HG02623 (cell line): ENCODE measurements around the gene NT5M.
A peak's percentile ranks its signal among the peaks of the same experiment; 100 is the strongest.
"Not testable (repeated sequence)": the region's sequence is repeated elsewhere in the genome, so short reads cannot be mapped to it uniquely, and the experiment has no call there.

Experiments
- ATAC-seq: cut with Tn5 transposase; IDR thresholded peaks from one replicate; pipeline ENCODE4 v1.9.1; 2021; ENCODE audit warnings: moderate library complexity; ENCODE audit not compliant: unreplicated experiment

Gene NT5M

GRCh38 chr17:17303010-17303846 lies at the start of gene NT5M:
Gene NT5M, plus strand, starts transcription at chr17:17303373. Its CDS starts 178 bp downstream, at chr17:17303551.
- ATAC-seq = peak; percentile 44

- no peak for ATAC-seq
These were observed 49.8 kb upstream of the NT5M start for GRCh38 chr17:17253406-17253805.

- no peak for ATAC-seq
These were observed 49.1 kb upstream of the NT5M start for GRCh38 chr17:17254036-17254435.

- ATAC-seq = not testable (repeated sequence)
These were observed 47.5 kb upstream of the NT5M start for GRCh38 chr17:17255689-17256088.

DNA sequence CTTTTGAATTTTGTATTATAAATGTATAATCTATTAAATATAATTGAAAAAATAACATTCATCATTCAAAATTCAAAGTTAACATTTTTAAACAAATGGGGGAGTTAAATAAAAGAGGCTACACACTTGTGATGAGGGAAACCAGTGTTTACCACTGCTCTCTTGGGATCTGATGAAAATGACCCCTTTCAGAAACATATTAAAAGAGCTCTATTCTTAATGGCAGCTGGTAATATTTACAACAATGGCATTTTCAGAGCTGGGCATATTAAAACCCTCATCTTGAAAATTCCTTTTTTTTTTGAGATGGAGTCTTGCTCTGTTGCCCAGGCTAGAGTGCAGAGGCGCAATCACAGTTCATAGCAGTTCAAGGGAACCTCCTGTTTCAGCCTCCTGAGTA lies 46.9 kb upstream of the NT5M start:
- no peak for ATAC-seq

DNA sequence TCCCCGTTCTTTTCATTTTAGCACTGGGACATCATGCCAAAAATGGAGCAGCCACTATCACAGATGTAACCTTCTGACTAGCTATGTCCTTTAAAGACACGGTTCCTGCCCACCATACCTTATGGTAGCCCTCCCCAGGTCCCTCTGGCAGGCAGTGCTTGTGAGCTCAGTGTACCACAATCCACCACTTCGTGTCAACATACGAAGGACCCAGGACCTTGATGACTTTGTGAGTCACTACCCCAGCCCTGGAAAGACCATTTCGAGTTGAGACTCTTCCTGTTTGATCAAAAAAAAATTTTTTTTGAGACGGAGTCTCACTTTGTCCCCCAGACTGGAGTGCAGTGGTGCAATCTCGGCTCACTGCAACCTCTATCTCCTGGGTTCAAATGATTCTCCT lies 45.2 kb upstream of the NT5M start:
- no peak for ATAC-seq

GRCh38 chr17:17258998-17259397 lies 44.2 kb upstream of the NT5M start:
- ATAC-seq = no peak

- ATAC-seq = no peak
These were observed 38.7 kb upstream of the NT5M start for GRCh38 chr17:17264430-17264829.

GRCh38 chr17:17269926-17270773 lies 33.0 kb upstream of the NT5M start:
- ATAC-seq = no peak

DNA sequence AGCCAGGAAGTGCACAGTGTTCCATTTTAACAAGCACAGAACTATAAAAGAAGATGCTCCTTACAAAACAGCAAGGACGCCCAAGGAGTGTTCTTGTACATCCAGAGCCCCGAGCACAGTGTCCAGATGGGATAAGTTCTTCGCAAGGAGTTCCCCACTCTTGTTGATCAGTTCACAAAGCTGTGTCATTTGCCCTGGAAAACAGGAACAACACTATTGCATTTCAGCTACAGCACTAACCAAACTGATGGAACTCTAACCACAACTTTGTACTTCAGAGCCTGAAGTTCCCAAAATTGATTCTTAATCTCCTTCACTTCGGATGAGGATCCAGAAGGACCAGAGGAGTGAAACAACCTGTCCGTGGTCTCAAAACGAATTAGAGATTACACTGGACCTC lies 27.2 kb upstream of the NT5M start:
- no peak for ATAC-seq

GRCh38 chr17:17277431-17277830 lies 25.7 kb upstream of the NT5M start:
- ATAC-seq = not testable (repeated sequence)

DNA sequence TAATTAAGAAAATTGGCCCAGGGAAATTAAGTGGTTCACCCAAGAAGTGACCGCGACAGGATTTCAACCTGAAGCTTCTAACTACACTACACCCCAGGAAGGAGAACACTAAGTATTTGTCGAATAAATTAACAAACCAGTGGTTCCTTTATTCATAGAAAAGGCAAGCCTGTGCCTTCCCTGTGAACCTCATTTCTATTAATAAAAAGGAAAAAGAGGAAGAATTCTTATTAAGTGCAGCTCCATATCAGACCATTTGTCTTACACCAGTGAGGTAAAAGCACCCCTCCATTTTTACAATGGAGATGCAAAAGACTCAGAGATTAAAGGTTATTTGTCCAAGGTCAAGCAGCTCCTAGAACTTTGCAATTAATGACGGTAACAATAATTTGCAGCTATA lies 23.9 kb upstream of the NT5M start:
- ATAC-seq = no peak

DNA sequence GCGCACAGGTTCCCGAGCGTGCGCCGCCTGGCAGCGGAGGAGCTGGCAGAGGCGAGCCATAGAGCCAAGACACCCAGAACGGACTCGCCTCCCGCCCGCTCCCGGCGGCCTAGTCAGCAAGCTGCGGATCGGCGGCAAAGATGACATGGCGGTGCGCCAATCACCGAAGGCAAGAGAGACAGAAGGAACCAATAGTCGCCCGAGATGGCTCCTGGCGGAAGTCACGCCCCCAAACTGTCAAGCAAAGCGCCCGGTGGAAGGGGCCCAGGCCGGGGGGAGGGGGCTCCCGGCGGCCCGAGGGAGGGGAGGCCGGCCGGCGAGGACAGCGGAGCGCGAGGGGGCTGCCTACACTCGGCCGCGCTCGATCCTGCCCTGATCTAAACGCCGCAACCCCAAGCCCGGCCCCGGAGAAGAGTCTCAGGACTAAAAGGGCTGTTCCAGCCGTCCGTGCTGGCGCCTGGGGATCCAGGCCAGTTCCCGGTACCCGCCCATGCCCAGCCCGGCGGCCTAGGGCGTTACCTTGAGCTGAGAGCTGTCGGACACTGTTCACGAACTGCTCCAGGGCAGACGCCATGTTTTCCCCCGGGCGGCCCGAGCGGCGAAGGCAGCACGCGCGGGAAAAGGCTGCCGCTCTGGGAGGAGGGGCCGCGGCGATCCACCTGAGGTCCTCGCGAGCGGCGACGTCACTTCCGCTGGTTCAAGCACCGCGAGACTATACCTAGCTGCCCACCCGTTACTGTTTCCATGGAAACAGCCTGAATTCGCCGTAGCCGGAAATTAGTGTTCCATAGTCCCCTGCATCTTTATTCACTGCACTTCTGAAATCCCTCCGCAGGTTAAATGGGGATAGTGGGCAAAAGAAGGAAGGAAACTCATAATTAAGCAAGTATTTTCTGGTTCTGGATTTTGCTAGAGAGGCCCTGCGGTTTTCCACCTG lies 22.3 kb upstream of the NT5M start, which contains the start of gene COPS3:
Gene COPS3 (minus strand): TSS at position 634 of the 937 bp plus-strand sequence. CDS start 60 bp downstream, at position 574.
- ATAC-seq = peak; percentile 92

GRCh38 chr17:17285951-17286350 lies 17.2 kb upstream of the NT5M start:
- ATAC-seq = no peak

DNA sequence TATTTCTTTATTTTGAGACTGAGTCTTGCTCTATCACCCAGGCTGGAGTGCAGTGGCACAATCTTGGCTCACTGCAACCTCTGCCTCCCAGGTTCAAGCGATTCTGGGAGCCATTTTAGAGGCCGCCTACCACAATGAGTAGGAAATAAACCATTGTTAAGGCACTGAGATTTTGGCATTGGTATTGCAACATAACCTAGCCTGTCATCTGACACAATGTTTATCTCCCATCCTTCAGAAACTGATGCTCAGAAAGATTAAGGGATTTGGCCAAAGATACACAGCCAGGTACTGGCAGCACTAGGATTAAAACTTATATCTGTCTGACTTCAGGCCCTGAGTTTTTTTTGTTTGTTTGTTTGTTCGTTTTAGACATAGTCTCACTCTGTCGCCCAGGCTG lies 14.1 kb upstream of the NT5M start:
- ATAC-seq = no peak

DNA sequence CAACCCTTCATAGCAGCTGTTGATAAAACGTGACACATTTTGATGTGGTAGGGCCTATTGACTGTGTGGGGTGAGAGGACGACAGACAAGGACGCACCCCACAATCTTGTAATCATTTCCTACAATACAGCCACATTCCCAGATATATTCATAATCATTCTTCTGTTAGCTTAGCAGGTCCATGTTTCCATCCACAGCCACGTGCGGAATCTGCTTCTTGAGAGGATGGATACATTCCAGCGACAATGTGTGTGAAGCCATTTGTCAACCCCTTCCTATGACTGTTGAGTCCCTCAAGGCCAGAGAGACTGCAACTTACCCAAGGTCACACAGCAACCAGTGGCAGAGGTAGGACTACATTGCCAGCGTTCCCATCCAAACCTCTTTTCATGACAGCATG lies 13.5 kb upstream of the NT5M start:
- ATAC-seq = no peak

DNA sequence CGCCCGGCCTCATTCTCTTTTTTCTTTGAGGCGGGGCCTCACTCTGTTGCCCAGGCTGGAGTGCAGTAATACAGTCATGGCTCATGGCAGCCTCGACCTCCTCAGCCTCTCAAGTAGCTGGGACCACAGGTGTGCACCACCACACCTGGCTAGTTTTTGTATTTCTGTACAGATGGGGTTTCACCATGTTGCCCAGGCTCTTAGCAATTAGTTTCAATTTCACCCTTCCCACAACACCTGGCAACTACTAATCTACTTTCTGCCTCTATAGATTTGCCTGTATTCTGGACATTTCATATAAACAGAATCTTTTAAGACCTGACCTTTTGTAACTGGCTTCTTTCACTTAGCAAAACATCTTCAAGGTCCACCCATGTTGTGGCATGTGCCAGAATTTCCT lies 8.0 kb upstream of the NT5M start:
- no peak for ATAC-seq

DNA sequence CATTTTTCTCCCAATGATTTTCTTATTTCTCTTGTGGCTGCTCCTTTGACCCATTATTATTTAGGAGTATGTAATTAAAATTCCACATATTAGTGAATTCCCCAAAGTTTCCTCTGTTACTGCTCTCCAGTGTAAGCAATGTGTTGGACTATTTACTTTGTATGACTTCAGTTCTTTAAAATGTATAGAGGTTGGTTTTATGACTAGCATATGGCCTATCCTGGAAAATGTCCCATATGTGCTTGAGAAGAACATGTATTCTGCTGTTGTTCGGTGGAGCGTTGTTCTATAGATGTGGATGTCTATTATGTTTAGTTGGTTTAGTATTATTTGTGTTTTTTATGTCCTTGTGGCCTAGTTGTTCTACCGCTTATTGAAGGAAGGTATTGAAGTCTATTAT lies 6.0 kb upstream of the NT5M start:
- ATAC-seq = no peak

DNA sequence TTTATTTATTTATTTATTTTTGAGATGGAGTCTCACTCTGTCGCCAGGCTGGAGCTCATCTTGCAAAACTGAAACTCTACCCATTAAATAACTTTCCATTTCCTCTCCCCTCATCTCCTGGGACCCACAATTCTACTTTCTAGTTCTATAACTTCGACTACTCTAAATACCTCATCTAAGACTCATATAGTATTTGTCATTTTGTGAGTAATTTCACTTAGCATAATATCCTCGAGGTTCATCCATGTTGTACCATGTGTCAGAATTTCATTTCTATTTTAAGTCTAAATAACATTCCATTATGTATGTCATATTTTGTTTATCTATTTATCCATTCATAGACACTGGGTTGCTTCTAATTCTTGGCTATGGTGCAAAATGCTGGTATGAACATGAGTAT lies 5.1 kb upstream of the NT5M start:
- no peak for ATAC-seq

DNA sequence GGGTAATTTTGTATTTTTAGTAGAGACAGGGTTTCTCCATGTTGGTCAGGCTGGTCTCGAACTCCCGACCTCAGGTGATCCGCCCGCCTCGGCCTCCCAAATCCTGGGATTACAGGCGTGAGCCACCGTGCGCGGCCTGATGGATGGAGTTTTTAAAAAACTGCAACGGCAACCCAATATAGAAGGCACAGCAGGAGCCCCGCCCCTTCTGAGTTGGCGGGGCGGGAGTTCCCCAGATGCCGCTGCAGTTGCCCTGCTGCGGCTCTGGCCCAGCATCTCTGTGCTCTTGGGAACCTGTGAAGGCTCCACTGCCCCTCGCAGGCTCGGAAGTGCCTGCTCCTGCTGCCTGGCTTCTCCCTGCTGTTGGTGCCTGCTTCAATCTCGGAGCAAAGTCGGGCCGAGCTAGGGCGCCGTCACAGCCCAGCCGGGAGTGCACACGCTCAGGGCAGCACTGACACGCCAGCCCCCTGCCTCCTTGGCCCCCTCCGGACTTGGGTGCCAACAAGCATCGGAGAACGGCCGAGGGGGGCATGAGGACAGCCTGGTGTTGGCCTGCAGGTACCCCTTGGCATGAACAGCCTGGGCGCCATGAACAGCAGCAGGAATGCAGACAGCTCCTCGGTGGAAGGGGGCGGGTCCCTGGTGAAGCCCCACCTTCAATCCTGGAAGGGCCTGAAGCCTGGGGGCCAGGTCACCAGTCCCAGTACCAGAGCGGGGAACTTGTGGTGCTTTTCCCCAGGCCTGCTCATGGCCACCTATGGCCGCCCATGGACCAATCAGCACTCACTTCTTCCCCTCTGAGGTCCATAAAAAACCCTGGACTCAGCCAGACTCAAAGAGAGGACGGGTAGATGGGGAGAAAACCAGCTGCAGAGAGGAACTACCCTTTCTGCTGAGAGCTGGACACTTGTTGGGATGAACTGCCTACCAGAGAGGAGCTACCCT lies 2.3 kb upstream of the NT5M start:
- no peak for ATAC-seq
